ENCODE data around the gene SEL1L3. TPM values are rescaled to one million over a fixed set of nuclear protein-coding genes. Genes with fewer than 3 reads are reported as not detected.

The SEL1L3 gene
- total RNA-seq, 2 donors from 2014 or later = 14.9 to 24.5 TPM

- H3K4me3 Mint-ChIP-seq = no peak overlapping the region
- no peak overlapping the region for H3K27ac ChIP-seq (ENCODE audit: low read depth, low read length)
- no peaks in the 10 kb centered on the region for H3K4me1 ChIP-seq (ENCODE audit: control insufficient read depth, insufficient read depth, low read length)
- no peaks in the 10 kb centered on the region for H3K36me3 Mint-ChIP-seq (ENCODE audit: low read depth)
- H3K27ac Mint-ChIP-seq = no peak overlapping the region
- H3K4me3 ChIP-seq (ENCODE audit: low read length) = no peak overlapping the region
- TF ChIP-seq CTCF (conservative IDR thresholded peaks at IDR 0.05) = no peak
- H3K9me3 Mint-ChIP-seq = no peaks in the 10 kb centered on the region
- no peak for DNase-seq
- H3K36me3 ChIP-seq (ENCODE audit: control insufficient read depth, insufficient read depth, low read length) = no peaks in the 10 kb centered on the region
- no peaks in the 10 kb centered on the region for H3K27me3 ChIP-seq (ENCODE audit: control insufficient read depth, insufficient read depth, low read length, poor library complexity, severe bottlenecking)
- H3K27me3 Mint-ChIP-seq (ENCODE audit: insufficient read depth) = no peaks in the 10 kb centered on the region
- no peak overlapping the region for H3K9ac ChIP-seq (ENCODE audit: extremely low read depth, low read length, poor library complexity, severe bottlenecking)
- no peaks in the 10 kb centered on the region for H3K9me3 ChIP-seq (ENCODE audit: control insufficient read depth, low read length)
- WGBS, 2 experiments (ENCODE audit: insufficient coverage in 1 of 2, insufficient read length in 1 of 2) = 92 to 100% methylated on average over 3 to 4 of the region's 4 CpGs
- H3K4me1 Mint-ChIP-seq = peaks cover 6% of the 10 kb centered on the region
Observed at GRCh38 chr4:25827373-25827772, 35.4 kb downstream of the SEL1L3 start.

- Mint-ChIP-seq H3K36me3 (ENCODE audit: low read depth) (no peaks in the 10 kb centered on the region), H3K4me1 (peaks cover 12% of the 10 kb centered on the region), H3K9me3 (no peaks in the 10 kb centered on the region), H3K27ac (no peak overlapping the region), H3K27me3 (ENCODE audit: insufficient read depth) (no peaks in the 10 kb centered on the region), H3K4me3 (no peak overlapping the region)
- Histone ChIP-seq H3K4me3 (ENCODE audit: low read length) (no peak overlapping the region), H3K4me1 (ENCODE audit: control insufficient read depth, insufficient read depth, low read length) (no peaks in the 10 kb centered on the region), H3K36me3 (ENCODE audit: control insufficient read depth, insufficient read depth, low read length) (no peaks in the 10 kb centered on the region), H3K27ac (ENCODE audit: low read depth, low read length) (no peak overlapping the region), H3K9ac (ENCODE audit: extremely low read depth, low read length, poor library complexity, severe bottlenecking) (no peak overlapping the region), H3K27me3 (ENCODE audit: control insufficient read depth, insufficient read depth, low read length, poor library complexity, severe bottlenecking) (no peaks in the 10 kb centered on the region), H3K9me3 (ENCODE audit: control insufficient read depth, low read length) (no peaks in the 10 kb centered on the region)
- no peak for DNase-seq
- 93 to 96% methylated on average over 6 to 10 of the region's 10 CpGs for WGBS, 2 experiments (ENCODE audit: insufficient coverage in 1 of 2, insufficient read length in 1 of 2)
- TF ChIP-seq CTCF (conservative IDR thresholded peaks at IDR 0.05) = no peak
Observed at GRCh38 chr4:25826074-25826752, 36.6 kb downstream of the SEL1L3 start.

DNA sequence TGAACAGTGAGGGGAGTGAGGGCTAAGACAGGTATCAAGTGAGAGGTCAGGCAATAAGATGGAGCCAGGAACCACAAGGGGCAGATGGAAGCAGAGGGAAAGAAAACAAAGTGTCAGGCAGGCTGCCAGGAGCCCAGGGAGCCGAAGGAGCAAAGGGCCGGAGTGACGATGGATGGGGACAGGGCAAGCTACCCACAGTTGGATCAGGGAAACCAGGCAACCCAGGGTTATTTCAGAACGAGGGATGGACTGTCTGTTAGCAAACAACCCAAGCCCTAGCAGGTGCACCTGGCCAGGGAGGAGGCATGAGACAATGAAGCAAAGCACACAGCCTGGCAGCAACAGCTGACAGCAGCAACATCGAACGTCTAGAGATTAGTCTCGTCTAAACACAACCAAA lies 39.2 kb downstream of the SEL1L3 start:
- Histone ChIP-seq H3K9ac (ENCODE audit: extremely low read depth, low read length, poor library complexity, severe bottlenecking) (no peak overlapping the region), H3K36me3 (ENCODE audit: control insufficient read depth, insufficient read depth, low read length) (no peaks in the 10 kb centered on the region), H3K4me1 (ENCODE audit: control insufficient read depth, insufficient read depth, low read length) (no peaks in the 10 kb centered on the region), H3K4me3 (ENCODE audit: low read length) (no peak overlapping the region), H3K27ac (ENCODE audit: low read depth, low read length) (no peak overlapping the region), H3K9me3 (ENCODE audit: control insufficient read depth, low read length) (no peaks in the 10 kb centered on the region), H3K27me3 (ENCODE audit: control insufficient read depth, insufficient read depth, low read length, poor library complexity, severe bottlenecking) (no peaks in the 10 kb centered on the region)
- Mint-ChIP-seq H3K4me1 (peaks cover 12% of the 10 kb centered on the region), H3K36me3 (ENCODE audit: low read depth) (no peaks in the 10 kb centered on the region), H3K27ac (no peak overlapping the region), H3K4me3 (no peak overlapping the region), H3K9me3 (no peaks in the 10 kb centered on the region), H3K27me3 (ENCODE audit: insufficient read depth) (no peaks in the 10 kb centered on the region)
- DNase-seq = no peak
- TF ChIP-seq CTCF (conservative IDR thresholded peaks at IDR 0.05) = no peak
- 92 to 97% methylated on average over 7 of the region's 7 CpGs for WGBS, 2 experiments (ENCODE audit: insufficient coverage in 1 of 2, insufficient read length in 1 of 2)

All from endodermal cell (in vitro differentiated cells).